SK-N-SH (cell line): Measurements from ENCODE around the gene GFPT2. TPM values are rescaled to one million over a fixed set of nuclear protein-coding genes. Genes with fewer than 3 reads are reported as not detected.

Source experiments
- CTCF ChIA-PET: fragments of 300-600, 350-600 bp; formaldehyde crosslinking; extraction: SDS; loops from one replicate; lab custom pipeline; 2021; lab: Yijun Ruan, JAX
- POLR2A ChIA-PET: fragments of 350-600 bp; sonication (Branson Sonifier 250); formaldehyde crosslinking; extraction: SDS; loops from one replicate; lab custom pipeline; 2020; ENCODE audit warnings: antibody characterized with exemption, inconsistent platforms; lab: Yijun Ruan, JAX
- DNase-seq: peaks from one replicate; pipeline ENCODE4 v3.0.0; 2012
- H2AFZ ChIP-seq: fragments of 200-600 bp; sonication (generic); 2 replicates; pipeline ENCODE4 v1.8.1; 2016; ENCODE audit warnings: antibody characterized with exemption, mild to moderate bottlenecking, low read depth
- H3F3A ChIP-seq: fragments of 200-600 bp; sonication (generic); replicated peaks from 2 replicates; pipeline ENCODE3; 2016; ENCODE audit warnings: antibody characterized with exemption, mild to moderate bottlenecking; ENCODE audit not compliant: insufficient read depth
- H3K27ac ChIP-seq, 2 experiments: fragments of 200-500 bp in 1 of 2; fragments of 200-600 bp in 1 of 2; sonication (Bioruptor generic) in 1 of 2; sonication (generic), shearing (Covaris generic) in 1 of 2; 2 replicates each; pipeline versions ENCODE4 v1.5.1 to v1.6.1; 2014 to 2016; ENCODE audit warnings: low read depth in 2 of 2, inconsistent platforms in 1 of 2, low read length in 1 of 2, mild to moderate bottlenecking in 1 of 2, mixed read lengths in 1 of 2
- H3K27me3 ChIP-seq: fragments of 200-600 bp; sonication (generic), shearing (Covaris generic); 2 replicates; pipeline ENCODE4 v1.6.1; 2016; ENCODE audit warnings: mixed run types; ENCODE audit not compliant: insufficient read depth
- H3K36me3 ChIP-seq, 2 experiments: fragments of 200-500 bp in 1 of 2; fragments of 200-600 bp in 1 of 2; sonication (Bioruptor generic) in 1 of 2; sonication (generic) in 1 of 2; replicated peaks in 1 of 2; 2 replicates each; pipeline versions ENCODE3 to v1.5.1; 2014 to 2016; ENCODE audit warnings: low read length in 1 of 2, mild to moderate bottlenecking in 1 of 2; ENCODE audit not compliant: insufficient read depth in 2 of 2, control insufficient read depth in 1 of 2
- H3K4me1 ChIP-seq, 2 experiments: fragments of 200-500 bp in 1 of 2; fragments of 200-600 bp in 1 of 2; sonication (Bioruptor generic) in 1 of 2; sonication (generic), shearing (Covaris generic) in 1 of 2; 2 replicates each; pipeline versions ENCODE4 v1.5.1 to v1.6.1; 2014 to 2016; ENCODE audit warnings: low read depth in 1 of 2, low read length in 1 of 2, mixed run types in 1 of 2; ENCODE audit not compliant: insufficient read depth in 2 of 2, control insufficient read depth in 1 of 2
- H3K4me2 ChIP-seq: fragments of 200-600 bp; sonication (generic), shearing (Covaris generic); 2 replicates; pipeline ENCODE4 v1.6.1; 2017; ENCODE audit warnings: mixed run types
- H3K4me3 ChIP-seq, 2 experiments: fragments of 200-500 bp in 1 of 2; fragments of 200-600 bp in 1 of 2; sonication (Bioruptor generic) in 1 of 2; sonication (generic), shearing (Covaris generic) in 1 of 2; 2 replicates each; pipeline versions ENCODE4 v1.5.1 to v1.8.1; 2014 to 2016; ENCODE audit warnings: low read depth in 2 of 2, inconsistent platforms in 1 of 2, low read length in 1 of 2, mild to moderate bottlenecking in 1 of 2, mixed read lengths in 1 of 2, moderate library complexity in 1 of 2
- H3K79me2 ChIP-seq: fragments of 200-600 bp; sonication (generic); 2 replicates; pipeline ENCODE4 v1.8.1; 2017; ENCODE audit warnings: mild to moderate bottlenecking; ENCODE audit not compliant: insufficient read depth
- H3K9ac ChIP-seq: fragments of 200-600 bp; sonication (generic); 2 replicates; pipeline ENCODE4 v1.6.1; 2017; ENCODE audit warnings: mixed run types
- H3K9me2 ChIP-seq: fragments of 200-600 bp; sonication (generic); 2 replicates; pipeline ENCODE4 v1.6.1; 2017; ENCODE audit warnings: mixed run types
- H3K9me3 ChIP-seq: fragments of 200-600 bp; sonication (generic); 2 replicates; pipeline ENCODE4 v1.6.1; 2017; ENCODE audit warnings: mixed run types, mild to moderate bottlenecking, moderate library complexity
- H4K20me1 ChIP-seq: fragments of 200-600 bp; sonication (generic); 2 replicates; pipeline ENCODE4 v1.6.1; 2017; ENCODE audit warnings: mild to moderate bottlenecking, mixed run types; ENCODE audit not compliant: insufficient read depth
- CHD2 ChIP-seq: fragments of 150-350 bp; IDR thresholded peaks from 2 replicates; pipeline ENCODE4 v1.6.1; 2018; ENCODE audit warnings: low read length; ENCODE audit not compliant: partially characterized antibody
- CTCF ChIP-seq: fragments of 200-600 bp; sonication (generic); IDR thresholded peaks from 2 replicates; pipeline ENCODE4 v1.6.1; 2017; ENCODE audit warnings: antibody characterized with exemption, mild to moderate bottlenecking, moderate library complexity
- ELF1 ChIP-seq: IDR thresholded peaks from 2 replicates; pipeline ENCODE4 v1.4.0; 2012
- EP300 ChIP-seq, 2 experiments: IDR thresholded peaks; 2 replicates each; pipeline versions ENCODE4 v1.4.0 to v1.6.1; 2012; ENCODE audit warnings: borderline replicate concordance in 1 of 2, low read depth in 1 of 2, low read length in 1 of 2
- EZH2phosphoT487 ChIP-seq: fragments of 200-600 bp; sonication (generic); IDR thresholded peaks from 2 replicates; pipeline ENCODE4 v1.6.1; 2017; ENCODE audit warnings: low read depth, mixed run types, mild to moderate bottlenecking, antibody characterized with exemption, moderate library complexity, borderline replicate concordance
- MAX ChIP-seq: IDR thresholded peaks from 2 replicates; pipeline ENCODE4 v1.4.0; 2012; ENCODE audit warnings: low read depth
- NRF1 ChIP-seq: IDR thresholded peaks from 2 replicates; pipeline ENCODE4 v1.6.1; 2012; ENCODE audit warnings: low read depth, mild to moderate bottlenecking, low read length
- POLR2AphosphoS5 ChIP-seq: IDR thresholded peaks from 2 replicates; pipeline ENCODE4 v1.6.1; 2012; ENCODE audit warnings: low read depth, low read length
- REST ChIP-seq: IDR thresholded peaks from 2 replicates; pipeline ENCODE4 v1.6.1; 2012; ENCODE audit warnings: mild to moderate bottlenecking, low read depth, low read length, moderate library complexity
- SIN3A ChIP-seq: IDR thresholded peaks from 2 replicates; pipeline ENCODE4 v1.6.1; 2012; ENCODE audit warnings: low read depth, mild to moderate bottlenecking, low read length, moderate library complexity, borderline replicate concordance
- TAF1 ChIP-seq: IDR thresholded peaks from 2 replicates; pipeline ENCODE4 v1.6.1; 2012; ENCODE audit warnings: low read depth, mild to moderate bottlenecking, low read length, moderate library complexity, borderline replicate concordance
- USF2 ChIP-seq: fragments of 150-350 bp; IDR thresholded peaks from 2 replicates; pipeline ENCODE4 v1.6.1; 2017; ENCODE audit warnings: antibody characterized with exemption, low read length, low read depth, borderline replicate concordance
- WGBS: methylation state at CpG from one replicate; pipeline ENCODE4 v1.1.6; 2017; ENCODE audit warnings: low lambda C conversion rate; 5-methylcytosine and 5-hydroxymethylcytosine counted together
- polyA plus RNA-seq, 3 experiments: library from polyadenylated mRNA; depleted of rRNA; stranded (reverse); fragments of >200 nt; gene quantifications; 2 replicates each; pipeline ENCODE4 v1.2.3, GENCODE V29; 2012

GFPT2 gene
- polyA plus RNA-seq, 1 of the 3 experiments (the other 2 are of a cell fraction) = 8.1 TPM

GRCh38 chr5:180367300-180367699, 14.2 kb upstream of the GFPT2 start:
- ChIA-PET POLR2A (no interaction called here), CTCF (no interaction called here)
- no peak overlapping the region for H3K4me2 ChIP-seq
- no peaks in the 10 kb centered on the region for H3K9me2 ChIP-seq
- no peaks in the 10 kb centered on the region for H4K20me1 ChIP-seq
- TF ChIP-seq CHD2 (no peak), REST (no peak), CTCF (no peak), ELF1 (no peak), TAF1 (no peak), USF2 (no peak), MAX (no peak), EZH2phosphoT487 (no peak), EP300 (IDR thresholded peaks at IDR 0.05; ENCODE audit: borderline replicate concordance in 1 of 2, low read depth in 1 of 2, low read length in 1 of 2) (no peak), SIN3A (no peak), POLR2AphosphoS5 (no peak), NRF1 (no peak)
- no peak overlapping the region for H3K9ac ChIP-seq
- H3K36me3 ChIP-seq = no peaks in the 10 kb centered on the region
- H3K27ac ChIP-seq = no peak overlapping the region
- no peaks in the 10 kb centered on the region for H3K9me3 ChIP-seq
- DNase-seq = no peak
- no peak overlapping the region for H3K4me3 ChIP-seq
- H2AFZ ChIP-seq = no peak overlapping the region
- no peaks in the 10 kb centered on the region for H3K79me2 ChIP-seq
- peaks cover 0 to 6% of the 10 kb centered on the region in 2 experiments; a peak in 1 of 4 replicates for H3K4me1 ChIP-seq
- 64% methylated on average over 8 of the region's 8 CpGs for WGBS
- no peaks in the 10 kb centered on the region for H3K27me3 ChIP-seq
- no peaks in the 10 kb centered on the region for H3F3A ChIP-seq
